Heart left ventricle (tissue), 13 donors: ENCODE data around the gene NEK5.

Source experiments
- CTCF ChIP-seq, 12 donors: fragments of 200-600 bp; sonication (generic) in 4 of 12; IDR thresholded peaks; one replicate each; pipeline versions ENCODE4 v1.5.0 to v1.8.0; 2018 to 2022; ENCODE audit warnings: antibody characterized with exemption in 12 of 12, mild to moderate bottlenecking in 5 of 12
- POLR2A ChIP-seq, 2 donors: fragments of 450-650 bp; IDR thresholded peaks; one replicate each; pipeline ENCODE4 v1.6.1; 2017; ENCODE audit warnings: antibody characterized with exemption in 2 of 2, mild to moderate bottlenecking in 2 of 2, moderate library complexity in 2 of 2
- donor health status: ischemic (EF 13 %, LVEDD 7.1; RV severe dilation, severe dysfunction).
- donor health status: DM: no; HTN: yes; CAD: no.
- donor health status: DM: no; HTN: no; CAD: no.
- donor health status: ischemic (EF 25% LVEDD 6.9; RV normal size, moderate dysfunction).
- donor health status: ischemic (EF 25% LVEDD 5.7; RV mildly dilated, moderate dysfunction).
- donor health status: ischemic (EF 35%, LVEDD 5.7; RV mildly dilated, moderate dysfunction).
- donor health status: nonischemic (EF 11% LVEDD 7.7; RV severe dilation, severe dysfunction).
- donor health status: DM: yes; HTN: yes; CAD: no.
- donor health status: PGD.
- donor health status: ischemic (EF 29% LVEDD 5.4; RV normal size, mild dysfunction).
- donor health status: nonischemic (EF 23%, LVEDD 6.1; RV moderate dilation, normal function).

DNA sequence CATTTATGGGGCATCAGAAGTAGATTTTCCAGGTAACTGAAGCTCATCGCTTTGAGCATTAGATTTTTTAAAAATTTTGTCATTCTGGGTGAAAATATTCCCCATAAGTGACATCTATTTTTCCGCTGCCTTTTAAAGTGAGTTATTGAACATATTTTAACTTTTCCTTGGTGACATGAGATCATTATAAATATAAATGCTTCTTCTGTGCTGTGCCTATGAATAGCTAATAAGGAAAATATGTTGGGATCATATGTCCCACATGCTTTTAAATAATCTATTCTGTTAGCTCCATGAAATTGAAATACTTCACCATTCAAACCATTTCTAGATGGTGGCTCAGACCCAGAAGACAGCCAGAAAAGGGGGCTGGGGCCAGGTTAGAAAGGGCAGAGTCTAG is 131.7 kb downstream of the NEK5 start:
- TF ChIP-seq CTCF (IDR thresholded peaks at IDR 0.05) (no peak), POLR2A (IDR thresholded peaks at IDR 0.05) (no peak)
